Measurements from ENCODE around the gene SORBS1. TPM values are rescaled to one million over a fixed set of nuclear protein-coding genes. Genes with fewer than 3 reads are reported as not detected.

The SORBS1 gene
- total RNA-seq, 1 experiment from 2014 or later = 39.9 TPM

GRCh38 chr10:95421782-95422181 is 139.4 kb downstream of the SORBS1 start (continued):
- TF ChIP-seq, protein P1, sequence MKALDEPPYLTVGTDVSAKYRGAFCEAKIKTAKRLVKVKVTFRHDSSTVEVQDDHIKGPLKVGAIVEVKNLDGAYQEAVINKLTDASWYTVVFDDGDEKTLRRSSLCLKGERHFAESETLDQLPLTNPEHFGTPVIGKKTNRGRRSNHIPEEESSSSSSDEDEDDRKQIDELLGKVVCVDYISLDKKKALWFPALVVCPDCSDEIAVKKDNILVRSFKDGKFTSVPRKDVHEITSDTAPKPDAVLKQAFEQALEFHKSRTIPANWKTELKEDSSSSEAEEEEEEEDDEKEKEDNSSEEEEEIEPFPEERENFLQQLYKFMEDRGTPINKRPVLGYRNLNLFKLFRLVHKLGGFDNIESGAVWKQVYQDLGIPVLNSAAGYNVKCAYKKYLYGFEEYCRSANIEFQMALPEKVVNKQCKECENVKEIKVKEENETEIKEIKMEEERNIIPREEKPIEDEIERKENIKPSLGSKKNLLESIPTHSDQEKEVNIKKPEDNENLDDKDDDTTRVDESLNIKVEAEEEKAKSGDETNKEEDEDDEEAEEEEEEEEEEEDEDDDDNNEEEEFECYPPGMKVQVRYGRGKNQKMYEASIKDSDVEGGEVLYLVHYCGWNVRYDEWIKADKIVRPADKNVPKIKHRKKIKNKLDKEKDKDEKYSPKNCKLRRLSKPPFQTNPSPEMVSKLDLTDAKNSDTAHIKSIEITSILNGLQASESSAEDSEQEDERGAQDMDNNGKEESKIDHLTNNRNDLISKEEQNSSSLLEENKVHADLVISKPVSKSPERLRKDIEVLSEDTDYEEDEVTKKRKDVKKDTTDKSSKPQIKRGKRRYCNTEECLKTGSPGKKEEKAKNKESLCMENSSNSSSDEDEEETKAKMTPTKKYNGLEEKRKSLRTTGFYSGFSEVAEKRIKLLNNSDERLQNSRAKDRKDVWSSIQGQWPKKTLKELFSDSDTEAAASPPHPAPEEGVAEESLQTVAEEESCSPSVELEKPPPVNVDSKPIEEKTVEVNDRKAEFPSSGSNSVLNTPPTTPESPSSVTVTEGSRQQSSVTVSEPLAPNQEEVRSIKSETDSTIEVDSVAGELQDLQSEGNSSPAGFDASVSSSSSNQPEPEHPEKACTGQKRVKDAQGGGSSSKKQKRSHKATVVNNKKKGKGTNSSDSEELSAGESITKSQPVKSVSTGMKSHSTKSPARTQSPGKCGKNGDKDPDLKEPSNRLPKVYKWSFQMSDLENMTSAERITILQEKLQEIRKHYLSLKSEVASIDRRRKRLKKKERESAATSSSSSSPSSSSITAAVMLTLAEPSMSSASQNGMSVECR (CRISPR knock-in tag; IDR thresholded peaks at IDR 0.05; ENCODE audit: borderline replicate concordance) = no peak
- no peak for TF ChIP-seq ZNF232 (CRISPR knock-in tag; IDR thresholded peaks at IDR 0.05)
- TF ChIP-seq FOXJ3 (CRISPR knock-in tag; IDR thresholded peaks at IDR 0.05; ENCODE audit: borderline replicate concordance) = no peak
- TF ChIP-seq ATF1 (CRISPR knock-in tag; IDR thresholded peaks at IDR 0.05) = no peak
- no peak for TF ChIP-seq JUN (CRISPR knock-in tag; IDR thresholded peaks at IDR 0.05)
- TF ChIP-seq, protein P2, sequence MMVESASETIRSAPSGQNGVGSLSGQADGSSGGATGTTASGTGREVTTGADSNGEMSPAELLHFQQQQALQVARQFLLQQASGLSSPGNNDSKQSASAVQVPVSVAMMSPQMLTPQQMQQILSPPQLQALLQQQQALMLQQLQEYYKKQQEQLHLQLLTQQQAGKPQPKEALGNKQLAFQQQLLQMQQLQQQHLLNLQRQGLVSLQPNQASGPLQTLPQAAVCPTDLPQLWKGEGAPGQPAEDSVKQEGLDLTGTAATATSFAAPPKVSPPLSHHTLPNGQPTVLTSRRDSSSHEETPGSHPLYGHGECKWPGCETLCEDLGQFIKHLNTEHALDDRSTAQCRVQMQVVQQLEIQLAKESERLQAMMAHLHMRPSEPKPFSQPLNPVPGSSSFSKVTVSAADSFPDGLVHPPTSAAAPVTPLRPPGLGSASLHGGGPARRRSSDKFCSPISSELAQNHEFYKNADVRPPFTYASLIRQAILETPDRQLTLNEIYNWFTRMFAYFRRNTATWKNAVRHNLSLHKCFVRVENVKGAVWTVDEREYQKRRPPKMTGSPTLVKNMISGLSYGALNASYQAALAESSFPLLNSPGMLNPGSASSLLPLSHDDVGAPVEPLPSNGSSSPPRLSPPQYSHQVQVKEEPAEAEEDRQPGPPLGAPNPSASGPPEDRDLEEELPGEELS (CRISPR knock-in tag; IDR thresholded peaks at IDR 0.05) = no peak
- TF ChIP-seq, protein P3, sequence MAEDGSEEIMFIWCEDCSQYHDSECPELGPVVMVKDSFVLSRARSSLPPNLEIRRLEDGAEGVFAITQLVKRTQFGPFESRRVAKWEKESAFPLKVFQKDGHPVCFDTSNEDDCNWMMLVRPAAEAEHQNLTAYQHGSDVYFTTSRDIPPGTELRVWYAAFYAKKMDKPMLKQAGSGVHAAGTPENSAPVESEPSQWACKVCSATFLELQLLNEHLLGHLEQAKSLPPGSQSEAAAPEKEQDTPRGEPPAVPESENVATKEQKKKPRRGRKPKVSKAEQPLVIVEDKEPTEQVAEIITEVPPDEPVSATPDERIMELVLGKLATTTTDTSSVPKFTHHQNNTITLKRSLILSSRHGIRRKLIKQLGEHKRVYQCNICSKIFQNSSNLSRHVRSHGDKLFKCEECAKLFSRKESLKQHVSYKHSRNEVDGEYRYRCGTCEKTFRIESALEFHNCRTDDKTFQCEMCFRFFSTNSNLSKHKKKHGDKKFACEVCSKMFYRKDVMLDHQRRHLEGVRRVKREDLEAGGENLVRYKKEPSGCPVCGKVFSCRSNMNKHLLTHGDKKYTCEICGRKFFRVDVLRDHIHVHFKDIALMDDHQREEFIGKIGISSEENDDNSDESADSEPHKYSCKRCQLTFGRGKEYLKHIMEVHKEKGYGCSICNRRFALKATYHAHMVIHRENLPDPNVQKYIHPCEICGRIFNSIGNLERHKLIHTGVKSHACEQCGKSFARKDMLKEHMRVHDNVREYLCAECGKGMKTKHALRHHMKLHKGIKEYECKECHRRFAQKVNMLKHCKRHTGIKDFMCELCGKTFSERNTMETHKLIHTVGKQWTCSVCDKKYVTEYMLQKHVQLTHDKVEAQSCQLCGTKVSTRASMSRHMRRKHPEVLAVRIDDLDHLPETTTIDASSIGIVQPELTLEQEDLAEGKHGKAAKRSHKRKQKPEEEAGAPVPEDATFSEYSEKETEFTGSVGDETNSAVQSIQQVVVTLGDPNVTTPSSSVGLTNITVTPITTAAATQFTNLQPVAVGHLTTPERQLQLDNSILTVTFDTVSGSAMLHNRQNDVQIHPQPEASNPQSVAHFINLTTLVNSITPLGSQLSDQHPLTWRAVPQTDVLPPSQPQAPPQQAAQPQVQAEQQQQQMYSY (CRISPR knock-in tag; IDR thresholded peaks at IDR 0.05) = no peak
- TF ChIP-seq EMX1 (CRISPR knock-in tag; IDR thresholded peaks at IDR 0.05) = no peak
- TF ChIP-seq NR1H2 (CRISPR knock-in tag; IDR thresholded peaks at IDR 0.05) = no peak
- TF ChIP-seq HMGXB4 (CRISPR knock-in tag; IDR thresholded peaks at IDR 0.05) = no peak

GRCh38 chr10:95419399-95419798 is 141.8 kb downstream of the SORBS1 start:
- no peaks in the 10 kb centered on the region for H3K27me3 Mint-ChIP-seq (ENCODE audit: low read depth)
- POLR2A ChIA-PET = no interaction called here
- CTCF ChIA-PET = interaction anchor here (1.2 to 1.7 kb wide), 2 partner anchors 28 to 44 kb away, joined by 3 to 4 read pairs; no protein-coding TSS in a partner anchor
- no peak for TF ChIP-seq ZBTB43 (CRISPR knock-in tag; IDR thresholded peaks at IDR 0.05)
- TF ChIP-seq, protein P4, sequence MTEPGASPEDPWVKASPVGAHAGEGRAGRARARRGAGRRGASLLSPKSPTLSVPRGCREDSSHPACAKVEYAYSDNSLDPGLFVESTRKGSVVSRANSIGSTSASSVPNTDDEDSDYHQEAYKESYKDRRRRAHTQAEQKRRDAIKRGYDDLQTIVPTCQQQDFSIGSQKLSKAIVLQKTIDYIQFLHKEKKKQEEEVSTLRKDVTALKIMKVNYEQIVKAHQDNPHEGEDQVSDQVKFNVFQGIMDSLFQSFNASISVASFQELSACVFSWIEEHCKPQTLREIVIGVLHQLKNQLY (CRISPR knock-in tag; IDR thresholded peaks at IDR 0.05) = no peak
- TF ChIP-seq PRRX2 (CRISPR knock-in tag; IDR thresholded peaks at IDR 0.05) = no peak
- TF ChIP-seq, protein P1 (CRISPR knock-in tag; IDR thresholded peaks at IDR 0.05; ENCODE audit: borderline replicate concordance) = no peak
- no peak for TF ChIP-seq RORB (CRISPR knock-in tag; IDR thresholded peaks at IDR 0.05)
- TF ChIP-seq, protein P5, sequence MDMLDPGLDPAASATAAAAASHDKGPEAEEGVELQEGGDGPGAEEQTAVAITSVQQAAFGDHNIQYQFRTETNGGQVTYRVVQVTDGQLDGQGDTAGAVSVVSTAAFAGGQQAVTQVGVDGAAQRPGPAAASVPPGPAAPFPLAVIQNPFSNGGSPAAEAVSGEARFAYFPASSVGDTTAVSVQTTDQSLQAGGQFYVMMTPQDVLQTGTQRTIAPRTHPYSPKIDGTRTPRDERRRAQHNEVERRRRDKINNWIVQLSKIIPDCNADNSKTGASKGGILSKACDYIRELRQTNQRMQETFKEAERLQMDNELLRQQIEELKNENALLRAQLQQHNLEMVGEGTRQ (CRISPR knock-in tag; IDR thresholded peaks at IDR 0.05) = no peak
- no peak for TF ChIP-seq RELA (CRISPR knock-in tag; IDR thresholded peaks at IDR 0.05; ENCODE audit: borderline replicate concordance)
- TF ChIP-seq KAT7 (CRISPR knock-in tag; IDR thresholded peaks at IDR 0.05; ENCODE audit: borderline replicate concordance) = no peak

More at GRCh38 chr10:95419399-95419798, 141.8 kb downstream of the SORBS1 start:
- H3K27ac Mint-ChIP-seq = no peak overlapping the region
- ATAC-seq (no peak), DNase-seq (ENCODE audit: low spot score) (no peak)
- H3K9me3 Mint-ChIP-seq = no peaks in the 10 kb centered on the region
- no peak overlapping the region for H3K4me3 Mint-ChIP-seq
- no peaks in the 10 kb centered on the region for H3K36me3 Mint-ChIP-seq
- H3K4me1 Mint-ChIP-seq = peaks cover 18% of the 10 kb centered on the region

Measured in WTC11 (cell line).